ENCODE results near the gene HOMER3.

DNA sequence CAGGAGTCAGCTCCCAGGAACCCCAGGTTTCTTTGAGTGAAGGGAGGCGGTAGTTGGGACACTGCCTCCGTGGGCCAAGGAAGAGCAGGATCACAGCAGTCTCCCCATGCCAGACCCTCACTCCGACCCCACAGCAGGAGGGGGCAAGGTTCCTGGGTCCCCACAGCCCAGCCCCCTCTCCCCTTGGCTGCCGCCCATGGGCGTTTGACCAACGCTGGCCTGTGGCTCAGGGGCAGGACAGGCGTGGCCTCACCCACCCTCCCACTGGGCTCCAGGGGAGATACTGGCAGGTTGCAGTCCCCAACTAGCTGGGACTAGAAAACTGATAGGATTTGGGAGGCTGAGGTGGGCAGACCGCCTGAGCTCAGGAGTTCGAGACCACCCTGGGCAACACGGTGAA, 31.0 kb downstream of the HOMER3 start:
- TF ChIP-seq POLR2AphosphoS5 (IDR thresholded peaks at IDR 0.05): no peak
- TF ChIP-seq, protein P1, sequence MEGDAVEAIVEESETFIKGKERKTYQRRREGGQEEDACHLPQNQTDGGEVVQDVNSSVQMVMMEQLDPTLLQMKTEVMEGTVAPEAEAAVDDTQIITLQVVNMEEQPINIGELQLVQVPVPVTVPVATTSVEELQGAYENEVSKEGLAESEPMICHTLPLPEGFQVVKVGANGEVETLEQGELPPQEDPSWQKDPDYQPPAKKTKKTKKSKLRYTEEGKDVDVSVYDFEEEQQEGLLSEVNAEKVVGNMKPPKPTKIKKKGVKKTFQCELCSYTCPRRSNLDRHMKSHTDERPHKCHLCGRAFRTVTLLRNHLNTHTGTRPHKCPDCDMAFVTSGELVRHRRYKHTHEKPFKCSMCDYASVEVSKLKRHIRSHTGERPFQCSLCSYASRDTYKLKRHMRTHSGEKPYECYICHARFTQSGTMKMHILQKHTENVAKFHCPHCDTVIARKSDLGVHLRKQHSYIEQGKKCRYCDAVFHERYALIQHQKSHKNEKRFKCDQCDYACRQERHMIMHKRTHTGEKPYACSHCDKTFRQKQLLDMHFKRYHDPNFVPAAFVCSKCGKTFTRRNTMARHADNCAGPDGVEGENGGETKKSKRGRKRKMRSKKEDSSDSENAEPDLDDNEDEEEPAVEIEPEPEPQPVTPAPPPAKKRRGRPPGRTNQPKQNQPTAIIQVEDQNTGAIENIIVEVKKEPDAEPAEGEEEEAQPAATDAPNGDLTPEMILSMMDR (IDR thresholded peaks at IDR 0.05): no peak
- TF ChIP-seq POLR2A (IDR thresholded peaks at IDR 0.05): no peak

All from breast epithelium (tissue), 3 donors.